ENCODE measurements around the gene TMEM18.

TMEM18 gene

DNA sequence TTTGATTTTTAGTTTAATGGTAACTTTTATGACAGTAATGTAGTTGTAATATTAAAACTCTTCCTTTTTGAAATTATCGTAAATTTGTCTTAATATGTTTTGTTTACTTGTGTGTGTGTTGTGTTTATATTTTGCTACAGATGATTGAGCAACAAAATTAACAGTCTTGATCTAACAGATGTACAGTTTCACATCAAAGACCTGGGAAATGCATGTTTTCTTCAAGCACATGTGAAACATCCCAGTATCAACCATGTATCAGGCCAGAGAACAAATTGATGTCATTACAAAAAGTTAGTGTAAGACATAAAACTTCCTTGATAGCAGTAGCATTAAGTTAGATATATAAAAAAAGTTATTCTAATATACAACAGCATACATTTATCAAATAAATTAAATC is 45.5 kb downstream of the TMEM18 start:
- Histone ChIP-seq H3K27me3 (ENCODE audit: control insufficient read depth in 1 of 2, insufficient read depth in 1 of 2, low read length in 2 of 2) (no peaks in the 10 kb centered on the region), H3K23ac (ENCODE audit: low read length in 2 of 2) (no peak overlapping the region), H3K18ac (ENCODE audit: low read depth in 1 of 2, low read length in 2 of 2) (no peak overlapping the region), H2BK12ac (ENCODE audit: low read length in 2 of 2) (no peak overlapping the region), H3K9ac (ENCODE audit: low read length) (no peak overlapping the region), H3K14ac (ENCODE audit: low read length in 2 of 2) (no peak overlapping the region), H4K91ac (ENCODE audit: low read length) (no peak overlapping the region), H4K8ac (ENCODE audit: low read length) (no peak overlapping the region), H3K79me1 (replicated peaks; ENCODE audit: low read length, poor library complexity, severe bottlenecking) (no peaks in the 10 kb centered on the region), H3K4me2 (ENCODE audit: low read length, poor library complexity, severe bottlenecking) (no peak overlapping the region), H3K27ac (ENCODE audit: low read length, poor library complexity, severe bottlenecking) (no peak overlapping the region), H2BK15ac (ENCODE audit: low read depth, poor library complexity, severe bottlenecking) (no peak overlapping the region), H2AFZ (ENCODE audit: low read depth, low read length) (no peak overlapping the region), H3K9me3 (ENCODE audit: control insufficient read depth, low read length) (peaks cover 4% of the 10 kb centered on the region), H3K36me3 (ENCODE audit: control insufficient read depth in 1 of 2, insufficient read depth in 2 of 2, low read depth in 1 of 2, low read length in 2 of 2) (peaks cover 0 to 3% of the 10 kb centered on the region in 2 experiments), H3K4ac (ENCODE audit: low read depth in 1 of 2, low read length in 2 of 2) (no peak overlapping the region), H3K4me3 (ENCODE audit: insufficient read depth in 1 of 2, low read depth in 1 of 2, low read length in 2 of 2) (no peak overlapping the region), H2AK5ac (ENCODE audit: low read length, severe bottlenecking) (no peak overlapping the region), H2BK5ac (ENCODE audit: low read depth, low read length, poor library complexity, severe bottlenecking) (peak overlapping the region; percentile 44), H2BK120ac (ENCODE audit: low read depth, low read length) (no peak overlapping the region), H3K4me1 (ENCODE audit: control insufficient read depth, insufficient read depth, low read depth, low read length) (peaks cover 3% of the 10 kb centered on the region)
- DNase-seq = no peak
- no CpG with 5 or more reads among the region's 1 CpG for WGBS

DNA sequence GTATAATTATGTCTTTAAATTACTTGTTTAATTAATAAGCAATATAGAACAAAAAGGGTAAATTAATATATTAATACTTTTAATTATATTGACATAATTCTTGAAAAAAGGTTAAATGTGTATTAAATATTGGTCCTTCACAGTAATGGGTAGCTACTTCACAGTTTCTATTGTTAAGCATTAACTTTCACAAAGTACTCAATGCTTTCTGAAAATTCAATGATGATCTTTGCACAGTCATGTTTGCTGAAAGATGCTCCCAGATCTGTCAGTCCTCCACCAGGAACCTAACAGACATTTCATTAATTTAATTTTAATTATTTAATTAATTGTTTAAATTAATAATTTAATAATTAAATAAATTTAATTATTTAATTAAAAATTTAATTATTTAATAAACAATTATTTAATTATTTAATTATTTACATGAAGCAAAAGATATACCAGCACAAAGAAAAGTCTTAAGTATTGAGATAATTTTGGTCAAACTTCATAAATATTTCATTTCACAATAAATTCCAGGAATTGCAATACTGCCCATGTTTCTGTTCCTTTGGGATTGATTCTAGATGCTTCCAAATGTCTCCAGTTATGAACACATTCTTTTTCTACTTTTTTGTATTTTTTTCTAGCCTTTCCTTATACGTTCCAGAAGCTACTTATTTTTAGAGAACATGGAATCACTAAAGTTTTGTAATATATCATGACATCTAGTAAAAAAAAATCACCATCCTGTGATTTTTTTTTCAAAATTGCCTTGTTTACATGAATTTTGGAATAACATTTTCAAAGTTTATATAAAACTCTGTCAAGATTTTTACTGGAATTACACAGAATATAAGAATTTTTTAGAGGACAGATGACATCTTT is 46.5 kb downstream of the TMEM18 start:
- Histone ChIP-seq H2AFZ (ENCODE audit: low read depth, low read length) (no peak overlapping the region), H3K4me1 (ENCODE audit: control insufficient read depth, insufficient read depth, low read depth, low read length) (no peaks in the 10 kb centered on the region), H3K23ac (ENCODE audit: low read length in 2 of 2) (no peak overlapping the region), H4K91ac (ENCODE audit: low read length) (no peak overlapping the region), H3K27me3 (ENCODE audit: control insufficient read depth in 1 of 2, insufficient read depth in 1 of 2, low read length in 2 of 2) (no peaks in the 10 kb centered on the region), H3K79me1 (replicated peaks; ENCODE audit: low read length, poor library complexity, severe bottlenecking) (no peaks in the 10 kb centered on the region), H4K8ac (ENCODE audit: low read length) (no peak overlapping the region), H2BK12ac (ENCODE audit: low read length in 2 of 2) (no peak overlapping the region), H3K4ac (ENCODE audit: low read depth in 1 of 2, low read length in 2 of 2) (no peak overlapping the region), H2BK5ac (ENCODE audit: low read depth, low read length, poor library complexity, severe bottlenecking) (no peak overlapping the region), H3K14ac (ENCODE audit: low read length in 2 of 2) (no peak overlapping the region), H3K9ac (ENCODE audit: low read length) (no peak overlapping the region), H2AK5ac (ENCODE audit: low read length, severe bottlenecking) (no peak overlapping the region), H3K4me2 (ENCODE audit: low read length, poor library complexity, severe bottlenecking) (no peak overlapping the region), H3K4me3 (ENCODE audit: insufficient read depth in 1 of 2, low read depth in 1 of 2, low read length in 2 of 2) (no peak overlapping the region), H3K27ac (ENCODE audit: low read length, poor library complexity, severe bottlenecking) (no peak overlapping the region), H2BK15ac (ENCODE audit: low read depth, poor library complexity, severe bottlenecking) (no peak overlapping the region), H3K36me3 (ENCODE audit: control insufficient read depth in 1 of 2, insufficient read depth in 2 of 2, low read depth in 1 of 2, low read length in 2 of 2) (peaks cover 0 to 3% of the 10 kb centered on the region in 2 experiments), H3K9me3 (ENCODE audit: control insufficient read depth, low read length) (peaks cover 4% of the 10 kb centered on the region), H2BK120ac (ENCODE audit: low read depth, low read length) (no peak overlapping the region), H3K18ac (ENCODE audit: low read depth in 1 of 2, low read length in 2 of 2) (no peak overlapping the region)
- DNase-seq = no peak
- WGBS = no CpG with 5 or more reads among the region's 1 CpG

DNA sequence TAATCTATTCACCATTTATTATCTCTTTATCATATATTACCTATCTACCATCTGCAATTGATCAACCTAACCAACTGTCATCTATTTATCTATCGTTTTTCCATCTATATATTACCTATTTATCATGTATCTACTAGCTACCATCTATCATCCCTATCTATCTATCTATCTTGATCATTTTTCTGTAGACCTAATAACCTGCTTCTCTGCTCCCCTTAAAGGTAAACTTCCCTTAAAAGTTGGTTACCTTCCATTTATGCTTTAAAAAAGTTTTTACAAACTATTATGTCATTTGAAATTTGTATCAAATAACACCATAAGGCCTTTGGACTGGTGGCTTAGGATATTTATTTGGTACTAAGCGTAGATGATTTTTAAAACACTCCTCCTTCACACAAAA is 47.2 kb downstream of the TMEM18 start:
- H3K23ac ChIP-seq (ENCODE audit: low read length in 2 of 2) = no peak overlapping the region
- DNase-seq = no peak
- H2AK5ac ChIP-seq (ENCODE audit: low read length, severe bottlenecking) = no peak overlapping the region
- H2AFZ ChIP-seq (ENCODE audit: low read depth, low read length) = no peak overlapping the region
- no peak overlapping the region for H2BK120ac ChIP-seq (ENCODE audit: low read depth, low read length)
- H4K91ac ChIP-seq (ENCODE audit: low read length) = no peak overlapping the region
- peaks cover 4% of the 10 kb centered on the region for H3K9me3 ChIP-seq (ENCODE audit: control insufficient read depth, low read length)
- H3K14ac ChIP-seq (ENCODE audit: low read length in 2 of 2) = no peak overlapping the region
- H3K4me1 ChIP-seq (ENCODE audit: control insufficient read depth, insufficient read depth, low read depth, low read length) = no peaks in the 10 kb centered on the region
- no peak overlapping the region for H2BK5ac ChIP-seq (ENCODE audit: low read depth, low read length, poor library complexity, severe bottlenecking)
- H4K8ac ChIP-seq (ENCODE audit: low read length) = no peak overlapping the region
- no peak overlapping the region for H2BK15ac ChIP-seq (ENCODE audit: low read depth, poor library complexity, severe bottlenecking)
- no peak overlapping the region for H3K27ac ChIP-seq (ENCODE audit: low read length, poor library complexity, severe bottlenecking)
- no peak overlapping the region for H3K4me3 ChIP-seq (ENCODE audit: insufficient read depth in 1 of 2, low read depth in 1 of 2, low read length in 2 of 2)
- no peak overlapping the region for H3K18ac ChIP-seq (ENCODE audit: low read depth in 1 of 2, low read length in 2 of 2)
- H3K79me1 ChIP-seq (replicated peaks; ENCODE audit: low read length, poor library complexity, severe bottlenecking) = no peaks in the 10 kb centered on the region
- peaks cover 0 to 3% of the 10 kb centered on the region in 2 experiments for H3K36me3 ChIP-seq (ENCODE audit: control insufficient read depth in 1 of 2, insufficient read depth in 2 of 2, low read depth in 1 of 2, low read length in 2 of 2)
- 45% methylated on average over 1 of the region's 2 CpGs for WGBS
- H3K9ac ChIP-seq (ENCODE audit: low read length) = no peak overlapping the region
- H3K4ac ChIP-seq (ENCODE audit: low read depth in 1 of 2, low read length in 2 of 2) = no peak overlapping the region
- H3K27me3 ChIP-seq (ENCODE audit: control insufficient read depth in 1 of 2, insufficient read depth in 1 of 2, low read length in 2 of 2) = peaks cover 0 to 2% of the 10 kb centered on the region in 2 experiments
- H2BK12ac ChIP-seq (ENCODE audit: low read length in 2 of 2) = no peak overlapping the region
- H3K4me2 ChIP-seq (ENCODE audit: low read length, poor library complexity, severe bottlenecking) = no peak overlapping the region

DNA sequence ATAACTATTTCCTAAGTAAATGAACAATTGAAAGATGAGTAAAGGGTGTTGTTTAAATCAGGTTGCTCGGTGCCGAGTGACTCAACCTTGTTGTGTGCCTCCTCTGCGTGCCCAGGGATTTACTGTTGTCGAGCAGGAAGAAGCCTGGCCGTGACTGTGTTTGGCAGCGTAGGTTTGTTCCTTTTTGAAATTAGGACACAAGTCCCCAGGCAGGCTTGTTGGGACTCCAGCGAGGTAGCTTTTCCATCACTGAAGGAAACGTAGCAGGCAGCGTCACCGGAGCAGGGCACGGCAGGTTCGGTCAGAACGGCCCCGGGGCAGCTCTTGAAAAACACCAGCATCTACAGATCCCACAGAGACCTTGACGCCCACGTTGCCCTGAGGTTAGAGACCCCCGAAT is 48.6 kb downstream of the TMEM18 start:
- Histone ChIP-seq H3K9me3 (ENCODE audit: control insufficient read depth, low read length) (peaks cover 4% of the 10 kb centered on the region), H2BK120ac (ENCODE audit: low read depth, low read length) (no peak overlapping the region), H3K23ac (ENCODE audit: low read length in 2 of 2) (no peak overlapping the region), H3K79me1 (replicated peaks; ENCODE audit: low read length, poor library complexity, severe bottlenecking) (no peaks in the 10 kb centered on the region), H3K18ac (ENCODE audit: low read depth in 1 of 2, low read length in 2 of 2) (no peak overlapping the region), H3K36me3 (ENCODE audit: control insufficient read depth in 1 of 2, insufficient read depth in 2 of 2, low read depth in 1 of 2, low read length in 2 of 2) (peaks cover 0 to 3% of the 10 kb centered on the region in 2 experiments), H2BK5ac (ENCODE audit: low read depth, low read length, poor library complexity, severe bottlenecking) (no peak overlapping the region), H3K4me1 (ENCODE audit: control insufficient read depth, insufficient read depth, low read depth, low read length) (no peaks in the 10 kb centered on the region), H3K4me2 (ENCODE audit: low read length, poor library complexity, severe bottlenecking) (no peak overlapping the region), H4K91ac (ENCODE audit: low read length) (no peak overlapping the region), H3K27ac (ENCODE audit: low read length, poor library complexity, severe bottlenecking) (no peak overlapping the region), H3K27me3 (ENCODE audit: control insufficient read depth in 1 of 2, insufficient read depth in 1 of 2, low read length in 2 of 2) (peaks cover 0 to 3% of the 10 kb centered on the region in 2 experiments), H3K4me3 (ENCODE audit: insufficient read depth in 1 of 2, low read depth in 1 of 2, low read length in 2 of 2) (peak overlapping the region in 1 of 2 experiments; percentile 11), H2BK12ac (ENCODE audit: low read length in 2 of 2) (no peak overlapping the region), H3K9ac (ENCODE audit: low read length) (no peak overlapping the region), H2AK5ac (ENCODE audit: low read length, severe bottlenecking) (no peak overlapping the region), H3K4ac (ENCODE audit: low read depth in 1 of 2, low read length in 2 of 2) (no peak overlapping the region), H4K8ac (ENCODE audit: low read length) (no peak overlapping the region), H2BK15ac (ENCODE audit: low read depth, poor library complexity, severe bottlenecking) (no peak overlapping the region), H2AFZ (ENCODE audit: low read depth, low read length) (no peak overlapping the region), H3K14ac (ENCODE audit: low read length in 2 of 2) (no peak overlapping the region)
- 85% methylated on average over 17 of the region's 17 CpGs for WGBS
- no peak for DNase-seq

Measured in mesenchymal stem cell (in vitro differentiated cells and primary cell).